Activated effector memory CD4-positive, alpha-beta T cell treated with anti-CD3 and anti-CD28 coated beads, Interleukin-2, amount 50 U/mL, for 16 hours (primary cell): Measurements from ENCODE around the gene NRIP1.
"Not testable (repeated sequence)": the region's sequence is repeated elsewhere in the genome, so short reads cannot be mapped to it uniquely, and the experiment has no call there.

ENCODE experiments used
- DNase-seq: peaks from one replicate; pipeline ENCODE4 v3.0.0-alpha.2; 2020

NRIP1 gene

GRCh38 chr21:14968821-14969220 is 96.0 kb downstream of the NRIP1 start:
- DNase-seq: no peak

GRCh38 chr21:14968029-14968428 is 96.8 kb downstream of the NRIP1 start:
- no peak for DNase-seq

GRCh38 chr21:14964621-14965020 is 100.2 kb downstream of the NRIP1 start:
- no peak for DNase-seq

GRCh38 chr21:14962217-14962616 is 102.6 kb downstream of the NRIP1 start:
- no peak for DNase-seq

GRCh38 chr21:14961502-14961901 is 103.3 kb downstream of the NRIP1 start:
- DNase-seq: no peak

GRCh38 chr21:14959343-14959742 is 105.5 kb downstream of the NRIP1 start:
- no peak for DNase-seq

GRCh38 chr21:14957836-14958235 is 107.0 kb downstream of the NRIP1 start:
- DNase-seq: no peak

GRCh38 chr21:14956807-14957206 is 108.0 kb downstream of the NRIP1 start:
- no peak for DNase-seq

- DNase-seq: no peak
Observed at GRCh38 chr21:14955936-14956520, 108.8 kb downstream of the NRIP1 start.

GRCh38 chr21:14952916-14953315 is 111.9 kb downstream of the NRIP1 start:
- no peak for DNase-seq

GRCh38 chr21:14949603-14950002 is 115.2 kb downstream of the NRIP1 start:
- no peak for DNase-seq

GRCh38 chr21:14947613-14948160 is 117.1 kb downstream of the NRIP1 start:
- no peak for DNase-seq

GRCh38 chr21:14945176-14945575 is 119.6 kb downstream of the NRIP1 start:
- DNase-seq: no peak

- DNase-seq: no peak
Observed at GRCh38 chr21:14943616-14944015, 121.2 kb downstream of the NRIP1 start.

GRCh38 chr21:14942801-14943490 is 121.9 kb downstream of the NRIP1 start:
- DNase-seq: no peak

GRCh38 chr21:14927324-14927723 is 137.5 kb downstream of the NRIP1 start:
- DNase-seq: not testable (repeated sequence)

- DNase-seq: no peak
Observed at GRCh38 chr21:14926186-14926585, 138.6 kb downstream of the NRIP1 start.

- DNase-seq: no peak
Observed at GRCh38 chr21:14923468-14923867, 141.3 kb downstream of the NRIP1 start.

GRCh38 chr21:14922980-14923379 is 141.8 kb downstream of the NRIP1 start:
- DNase-seq: no peak

GRCh38 chr21:14918527-14918926 is 146.3 kb downstream of the NRIP1 start:
- DNase-seq: no peak

- no peak for DNase-seq
Observed at GRCh38 chr21:14917762-14918161, 147.0 kb downstream of the NRIP1 start.

- no peak for DNase-seq
Observed at GRCh38 chr21:14916676-14917141, 148.1 kb downstream of the NRIP1 start.

GRCh38 chr21:14913638-14914037 is 151.2 kb downstream of the NRIP1 start:
- no peak for DNase-seq

GRCh38 chr21:14911351-14911750 is 153.4 kb downstream of the NRIP1 start:
- DNase-seq: no peak
